A673 (cell line): ENCODE results near the gene PEAR1.

Experiments
- CTCF ChIP-seq: fragments of 300-800, 200-600 bp; sonication (generic); conservative IDR thresholded peaks from 2 replicates; pipeline ENCODE4 v1.5.1; 2017; ENCODE audit warnings: low read depth, mild to moderate bottlenecking, antibody characterized with exemption, low read length, moderate library complexity, mixed read lengths
- EZH2 ChIP-seq: fragments of 200-600 bp; sonication (generic); IDR thresholded peaks from 2 replicates; pipeline ENCODE4 v1.6.1; 2017; ENCODE audit warnings: borderline replicate concordance, low read depth, mild to moderate bottlenecking, mixed read lengths, antibody characterized with exemption, low read length; ENCODE audit not compliant: poor library complexity, severe bottlenecking

GRCh38 chr1:156943756-156944155 lies 50.2 kb downstream of the PEAR1 start:
- no peak for TF ChIP-seq CTCF
- TF ChIP-seq EZH2: no peak
